Psoas muscle (tissue), 8 donors: ENCODE measurements around the gene BCL11B. TPM values are rescaled to one million over a fixed set of nuclear protein-coding genes. Genes with fewer than 3 reads are reported as not detected.

Experiments
- ATAC-seq, 4 donors: fragments of 200-7000 bp; cut with Tn5 transposase; one replicate each; pipeline ENCODE4 v1.9.1; 2020; ENCODE audit warnings: moderate library complexity in 3 of 4, mild to moderate bottlenecking in 2 of 4
- DNase-seq, 2 donors: peaks; one replicate each; pipeline ENCODE4 v3.0.0-alpha.2; 2020
- H3K27ac ChIP-seq: fragments of 200-600 bp; one replicate; pipeline ENCODE4 v1.8.0; 2022
- H3K27me3 ChIP-seq, 3 donors: fragments of 200-600 bp in 1 of 3; one replicate each; pipeline versions ENCODE4 v1.6.1 to v1.8.0; 2013 to 2022; ENCODE audit warnings: low read length in 2 of 3, mild to moderate bottlenecking in 2 of 3, moderate library complexity in 1 of 3; ENCODE audit not compliant: insufficient read depth in 3 of 3
- H3K36me3 ChIP-seq, 2 donors: fragments of 200-600 bp in 1 of 2; one replicate each; pipeline versions ENCODE4 v1.6.1 to v1.8.0; 2013 to 2022; ENCODE audit warnings: low read depth in 1 of 2, mild to moderate bottlenecking in 1 of 2, moderate library complexity in 1 of 2; ENCODE audit not compliant: insufficient read depth in 1 of 2
- H3K4me1 ChIP-seq: fragments of 200-600 bp; one replicate; pipeline ENCODE4 v1.8.0; 2022
- H3K4me3 ChIP-seq: fragments of 200-600 bp; one replicate; pipeline ENCODE4 v1.8.0; 2022; ENCODE audit warnings: mild to moderate bottlenecking
- H3K9me3 ChIP-seq: fragments of 200-600 bp; one replicate; pipeline ENCODE4 v1.8.0; 2022
- WGBS, 3 donors: extraction: QIAGEN DNeasy Blood & Tissue Kit; methylation state at CpG; one replicate each; pipeline versions ENCODE4 v1.1.6 to v1.1.7; 2013; 5-methylcytosine and 5-hydroxymethylcytosine counted together
- intact Hi-C, 2 donors: fragments of 100-400 bp; cut with DNase I; formaldehyde crosslinking; loops; one replicate each; pipeline versions ENCODE4 v1.11.0 to v1.14.2; 2022
- polyA plus RNA-seq, 3 donors: library from polyadenylated mRNA; stranded (reverse); fragments of 200-250 nt; gene quantifications; one replicate each; pipeline ENCODE4 v1.2.3, GENCODE V29; 2013
- total RNA-seq, 4 donors: library from RNA; stranded (reverse); fragmentation: NEBNext Ultra II Directional in 2 of 4; extraction: Animal tissue kit (Norgen Biotek cat#: 25700) in 2 of 4; gene quantifications; one replicate each; pipeline versions ENCODE4 v1.2.1 to v1.2.4, GENCODE V29; 2021 to 2023
- TF ChIP-seq, protein P1 (sequence below): fragments of 200-600 bp; IDR thresholded peaks from one replicate; pipeline ENCODE4 v1.8.0; 2022; ENCODE audit warnings: antibody characterized with exemption
- donor health status: healthy with polysubstance abuse.
- donor health status: DM: no; HTN: no; CAD: no; lungs with moderate emphysema.
- donor health status: Bipolar disorder and iron deficiency.
- donor health status: healthy.
- donor health status: DM: yes; HTN: yes; CAD: no.
- donor health status: DM: no; HTN: no; CAD: no.
- donor health status: DM: no; HTN: no; CAD: no.
- donor health status: DM: yes; HTN: yes; CAD: no.

The BCL11B gene
- total and polyA plus RNA-seq, 7 donors = 0.01 to 0.34 (median 0.15) TPM; not detected in 2

DNA sequence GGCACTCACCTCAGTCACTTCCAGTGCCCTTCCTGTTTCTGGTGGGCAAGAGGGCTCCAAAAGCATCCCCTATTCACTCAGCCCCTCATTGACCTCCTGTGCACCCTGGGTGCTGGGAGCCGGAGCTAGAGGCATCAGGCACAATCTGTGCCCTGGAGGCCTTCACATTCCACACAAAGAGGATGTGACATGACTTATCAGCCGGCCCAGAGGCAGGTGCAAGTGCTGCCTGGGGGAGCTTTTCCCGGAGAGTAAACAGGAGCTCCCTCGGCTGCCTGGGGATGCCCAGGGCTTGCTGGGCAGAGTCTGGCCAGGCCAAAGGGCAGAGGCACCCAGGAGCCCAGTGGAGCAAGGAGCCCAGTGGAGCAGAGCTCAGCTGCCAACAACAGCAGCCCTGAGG lies 64.5 kb downstream of the BCL11B start:
- no peak overlapping the region for H3K27ac ChIP-seq
- no peaks in the 10 kb centered on the region for H3K27me3 ChIP-seq
- DNase-seq (no peak), ATAC-seq (no peak)
- no peak overlapping the region for H3K4me3 ChIP-seq
- H3K36me3 ChIP-seq = no peaks in the 10 kb centered on the region
- H3K4me1 ChIP-seq = no peaks in the 10 kb centered on the region
- TF ChIP-seq, protein P1, sequence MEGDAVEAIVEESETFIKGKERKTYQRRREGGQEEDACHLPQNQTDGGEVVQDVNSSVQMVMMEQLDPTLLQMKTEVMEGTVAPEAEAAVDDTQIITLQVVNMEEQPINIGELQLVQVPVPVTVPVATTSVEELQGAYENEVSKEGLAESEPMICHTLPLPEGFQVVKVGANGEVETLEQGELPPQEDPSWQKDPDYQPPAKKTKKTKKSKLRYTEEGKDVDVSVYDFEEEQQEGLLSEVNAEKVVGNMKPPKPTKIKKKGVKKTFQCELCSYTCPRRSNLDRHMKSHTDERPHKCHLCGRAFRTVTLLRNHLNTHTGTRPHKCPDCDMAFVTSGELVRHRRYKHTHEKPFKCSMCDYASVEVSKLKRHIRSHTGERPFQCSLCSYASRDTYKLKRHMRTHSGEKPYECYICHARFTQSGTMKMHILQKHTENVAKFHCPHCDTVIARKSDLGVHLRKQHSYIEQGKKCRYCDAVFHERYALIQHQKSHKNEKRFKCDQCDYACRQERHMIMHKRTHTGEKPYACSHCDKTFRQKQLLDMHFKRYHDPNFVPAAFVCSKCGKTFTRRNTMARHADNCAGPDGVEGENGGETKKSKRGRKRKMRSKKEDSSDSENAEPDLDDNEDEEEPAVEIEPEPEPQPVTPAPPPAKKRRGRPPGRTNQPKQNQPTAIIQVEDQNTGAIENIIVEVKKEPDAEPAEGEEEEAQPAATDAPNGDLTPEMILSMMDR = no peak
- no peaks in the 10 kb centered on the region for H3K9me3 ChIP-seq
- intact Hi-C loops = no loop called here
- 69 to 70% (median 70%) methylated on average over 4 of the region's 4 CpGs for WGBS, 3 donors

DNA sequence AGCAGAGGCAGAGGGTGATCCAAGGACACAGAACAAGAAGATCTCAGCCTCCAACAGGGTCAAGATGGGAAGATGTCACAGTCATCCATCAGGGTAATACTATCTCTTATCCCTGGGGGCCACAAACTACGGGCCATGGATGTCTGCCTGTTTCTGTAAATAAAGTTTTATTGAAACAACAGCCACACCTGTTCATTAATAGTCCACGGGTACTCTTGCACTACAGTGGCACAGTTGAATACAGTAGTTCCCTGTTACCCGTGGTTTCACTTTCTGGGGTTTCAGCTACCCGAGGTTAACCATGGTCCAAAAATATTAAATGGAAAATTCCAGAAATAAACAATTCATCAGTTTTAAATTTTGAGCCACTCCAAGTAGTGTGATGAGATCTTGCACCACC lies 65.9 kb downstream of the BCL11B start:
- no peak overlapping the region for H3K27ac ChIP-seq
- DNase-seq = no peak
- no peak overlapping the region for H3K4me3 ChIP-seq
- intact Hi-C loops = no loop called here
- no peaks in the 10 kb centered on the region for H3K9me3 ChIP-seq
- no peaks in the 10 kb centered on the region for H3K27me3 ChIP-seq
- TF ChIP-seq, protein P1 = no peak
- ATAC-seq = no peak
- H3K36me3 ChIP-seq = no peaks in the 10 kb centered on the region
- 88 to 91% (median 89%) methylated on average over 4 of the region's 4 CpGs for WGBS, 3 donors
- no peaks in the 10 kb centered on the region for H3K4me1 ChIP-seq

DNA sequence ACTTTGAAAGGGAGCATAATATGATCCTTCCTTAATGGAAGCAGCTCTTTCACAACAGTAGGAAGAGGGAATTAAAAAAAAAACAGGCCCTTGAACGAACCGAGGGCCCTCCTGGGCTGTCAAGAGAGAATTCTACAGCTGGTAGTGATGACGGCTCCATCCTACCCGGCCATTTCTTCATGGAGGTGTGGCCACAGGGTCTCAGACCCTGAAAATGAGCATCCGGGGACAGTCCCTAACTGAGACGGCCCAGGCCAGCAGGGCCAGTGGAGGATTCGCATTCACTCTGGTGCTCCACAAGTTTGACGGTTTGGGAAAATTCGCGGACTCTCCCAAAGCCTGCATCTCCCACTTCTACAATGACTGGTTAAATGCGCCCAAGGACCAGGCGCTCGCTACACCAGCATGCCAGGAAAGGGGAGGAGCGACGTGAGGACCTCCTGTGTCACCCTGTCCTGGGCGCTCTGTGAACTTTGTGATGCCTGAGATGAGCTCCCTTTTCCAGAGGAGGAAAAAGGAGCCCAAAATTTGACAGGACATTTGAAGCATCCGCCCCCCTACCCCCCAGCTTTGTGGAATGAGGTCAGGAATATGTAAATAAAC lies 66.8 kb downstream of the BCL11B start:
- H3K27me3 ChIP-seq = no peaks in the 10 kb centered on the region

DNA sequence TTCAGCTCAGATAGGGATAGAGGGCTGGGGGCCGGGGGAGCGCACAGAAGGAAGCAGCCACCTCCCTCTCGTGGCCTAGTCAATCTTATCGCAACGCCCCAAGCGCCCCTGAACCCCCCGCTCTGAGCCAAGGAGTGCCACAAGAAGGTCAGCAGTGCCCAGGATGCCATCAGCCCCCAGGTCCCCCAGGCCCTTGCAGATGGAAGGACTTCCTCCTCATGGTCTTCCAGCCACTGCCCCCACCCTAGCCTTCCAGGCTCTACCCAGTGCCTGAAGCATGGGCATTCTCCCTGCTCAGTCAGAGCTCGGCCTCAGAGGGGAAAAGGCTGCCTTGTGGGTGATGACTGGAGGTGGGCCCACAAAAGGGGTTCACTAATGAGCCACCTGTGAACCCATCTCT lies 68.2 kb downstream of the BCL11B start:
- no peak for DNase-seq
- no peaks in the 10 kb centered on the region for H3K36me3 ChIP-seq
- intact Hi-C loops = no loop called here

More for the DNA sequence above, 66.8 kb downstream of the BCL11B start:
- H3K9me3 ChIP-seq = no peaks in the 10 kb centered on the region
- intact Hi-C loops = no loop called here
- TF ChIP-seq, protein P1 = no peak
- no peak for ATAC-seq
- no peak overlapping the region for H3K27ac ChIP-seq
- no peak for DNase-seq
- H3K4me3 ChIP-seq = no peak overlapping the region
- H3K36me3 ChIP-seq = no peaks in the 10 kb centered on the region
- H3K4me1 ChIP-seq = peaks cover 3% of the 10 kb centered on the region
- 88 to 92% (median 91%) methylated on average over 17 of the region's 17 CpGs for WGBS, 3 donors

More for the DNA sequence above, 68.2 kb downstream of the BCL11B start:
- Histone ChIP-seq H3K27me3 (no peaks in the 10 kb centered on the region), H3K9me3 (no peaks in the 10 kb centered on the region), H3K4me3 (no peak overlapping the region), H3K27ac (no peak overlapping the region), H3K4me1 (peaks cover 8% of the 10 kb centered on the region)
- WGBS, 3 donors = 91 to 99% (median 98%) methylated on average over 8 of the region's 8 CpGs
- ATAC-seq = no peak
- TF ChIP-seq, protein P1 = no peak
